Activated T-cell treated with anti-CD3 and anti-CD28 coated beads, Interleukin-2, amount 50 U/mL, for 72 hours (primary cell): ENCODE measurements around the gene ARIH2. TPM values are rescaled to one million over a fixed set of nuclear protein-coding genes. Genes with fewer than 3 reads are reported as not detected.

Experiments
- ATAC-seq, 2 donors: fragments of 150-1000 bp; cut with Tn5 transposase; replicated peaks in 1 of 2; 2 replicates each; pipeline ENCODE4 v1.10.0; 2021; ENCODE audit warnings: moderate library complexity in 2 of 2, mild to moderate bottlenecking in 1 of 2
- DNase-seq, 2 donors: peaks; one replicate each; pipeline ENCODE4 v3.0.0; 2021 to 2022; ENCODE audit warnings: mixed read lengths in 1 of 2
- H3K27ac Mint-ChIP-seq: one replicate; pipeline ENCODE4 v1.8.0; 2022; ENCODE audit warnings: mild to moderate bottlenecking, moderate library complexity, mixed read lengths
- H3K27me3 Mint-ChIP-seq: one replicate; pipeline ENCODE4 v1.8.0; 2022; ENCODE audit warnings: low read depth, mixed read lengths
- H3K36me3 Mint-ChIP-seq, 2 donors: one replicate each; pipeline ENCODE4 v1.8.0; 2022; ENCODE audit warnings: mixed read lengths in 2 of 2, mild to moderate bottlenecking in 1 of 2; ENCODE audit not compliant: insufficient read depth in 2 of 2
- H3K4me1 Mint-ChIP-seq: one replicate; pipeline ENCODE4 v1.8.0; 2022; ENCODE audit warnings: low read depth, mixed read lengths
- H3K4me3 Mint-ChIP-seq, 2 donors: one replicate each; pipeline ENCODE4 v1.8.0; 2022; ENCODE audit warnings: mild to moderate bottlenecking in 2 of 2, mixed read lengths in 2 of 2, moderate library complexity in 2 of 2
- H3K9me3 Mint-ChIP-seq, 2 donors: one replicate each; pipeline ENCODE4 v1.8.0; 2022; ENCODE audit warnings: mixed read lengths in 2 of 2
- total RNA-seq, 2 donors: library from RNA; stranded (reverse); gene quantifications; one replicate each; pipeline ENCODE4 v1.2.3, GENCODE V29; 2022

The ARIH2 gene
- 100 to 1,000 TPM; 174 to 183 TPM for total RNA-seq

GRCh38 chr3:48918388-48919214 lies at the start of gene ARIH2:
TSS of gene ARIH2 (plus strand) at chr3:48918842. CDS start at chr3:48927559, 8,717 bp downstream.
- H3K9me3 Mint-ChIP-seq = no peaks in the 10 kb centered on the region
- H3K27ac Mint-ChIP-seq = peak within 1 kb of the TSS; percentile 98
- H3K4me3 Mint-ChIP-seq = peak within 1 kb of the TSS; percentile 92 to 96
- peak; percentile 94 for DNase-seq
- H3K27me3 Mint-ChIP-seq = no peaks in the 10 kb centered on the region
- ATAC-seq = peak; percentile 85 to 86
- H3K4me1 Mint-ChIP-seq = peaks cover 55% of the 10 kb centered on the region
- peaks cover 10 to 14% of the 10 kb centered on the region in 2 donors for H3K36me3 Mint-ChIP-seq

GRCh38 chr3:48877671-48878070 lies 41.0 kb upstream of the ARIH2 start:
- Mint-ChIP-seq H3K4me1 (no peaks in the 10 kb centered on the region), H3K27ac (no peak overlapping the region), H3K9me3 (no peaks in the 10 kb centered on the region), H3K27me3 (no peaks in the 10 kb centered on the region), H3K4me3 (no peak overlapping the region), H3K36me3 (peaks cover 0 to 5% of the 10 kb centered on the region in 2 donors)
- no peak for DNase-seq
- ATAC-seq = no peak

- DNase-seq = no peak
- peak overlapping the region; percentile 25 for H3K27ac Mint-ChIP-seq
- no peaks in the 10 kb centered on the region for H3K27me3 Mint-ChIP-seq
- H3K9me3 Mint-ChIP-seq = no peaks in the 10 kb centered on the region
- H3K4me3 Mint-ChIP-seq = no peak overlapping the region
- H3K36me3 Mint-ChIP-seq = peaks cover 3 to 5% of the 10 kb centered on the region in 2 donors
- no peaks in the 10 kb centered on the region for H3K4me1 Mint-ChIP-seq
- ATAC-seq = no peak
Measured at GRCh38 chr3:48879307-48879993, 39.2 kb upstream of the ARIH2 start.

- DNase-seq (no peak), ATAC-seq (no peak)
- Mint-ChIP-seq H3K27ac (no peak overlapping the region), H3K4me1 (no peaks in the 10 kb centered on the region), H3K4me3 (no peak overlapping the region), H3K36me3 (peaks cover 3 to 5% of the 10 kb centered on the region in 2 donors), H3K9me3 (no peaks in the 10 kb centered on the region), H3K27me3 (no peaks in the 10 kb centered on the region)
Measured at GRCh38 chr3:48879994-48880377, 38.7 kb upstream of the ARIH2 start.

- Mint-ChIP-seq H3K27me3 (no peaks in the 10 kb centered on the region), H3K4me1 (no peaks in the 10 kb centered on the region), H3K4me3 (no peak overlapping the region), H3K9me3 (no peaks in the 10 kb centered on the region), H3K36me3 (peaks cover 3 to 5% of the 10 kb centered on the region in 2 donors), H3K27ac (no peak overlapping the region)
- ATAC-seq (no peak), DNase-seq (no peak)
Measured at GRCh38 chr3:48881006-48881405, 37.6 kb upstream of the ARIH2 start.

- Mint-ChIP-seq H3K4me3 (no peak overlapping the region), H3K27ac (no peak overlapping the region), H3K36me3 (peaks cover 3 to 5% of the 10 kb centered on the region in 2 donors), H3K4me1 (no peaks in the 10 kb centered on the region), H3K27me3 (no peaks in the 10 kb centered on the region), H3K9me3 (no peaks in the 10 kb centered on the region)
- DNase-seq = no peak
- ATAC-seq = no peak
Measured at GRCh38 chr3:48881652-48882114, 37.0 kb upstream of the ARIH2 start.

- peak overlapping the region; percentile 38 for H3K27ac Mint-ChIP-seq
- H3K27me3 Mint-ChIP-seq = no peaks in the 10 kb centered on the region
- H3K36me3 Mint-ChIP-seq = peaks cover 0 to 3% of the 10 kb centered on the region in 2 donors
- no peaks in the 10 kb centered on the region for H3K9me3 Mint-ChIP-seq
- DNase-seq (no peak), ATAC-seq (no peak)
- H3K4me3 Mint-ChIP-seq = no peak overlapping the region
- H3K4me1 Mint-ChIP-seq = no peaks in the 10 kb centered on the region
Measured at GRCh38 chr3:48885753-48886152, 32.9 kb upstream of the ARIH2 start.

- H3K36me3 Mint-ChIP-seq = peaks cover 0 to 2% of the 10 kb centered on the region in 2 donors
- no peaks in the 10 kb centered on the region for H3K27me3 Mint-ChIP-seq
- DNase-seq (no peak), ATAC-seq (no peak)
- H3K9me3 Mint-ChIP-seq = no peaks in the 10 kb centered on the region
- peaks cover 5% of the 10 kb centered on the region for H3K4me1 Mint-ChIP-seq
- H3K27ac Mint-ChIP-seq = peak overlapping the region; percentile 50
- H3K4me3 Mint-ChIP-seq = no peak overlapping the region
Measured at GRCh38 chr3:48891606-48892005, 27.0 kb upstream of the ARIH2 start.

GRCh38 chr3:48894516-48894915 lies 24.1 kb upstream of the ARIH2 start:
- no peak for ATAC-seq
- H3K4me3 Mint-ChIP-seq = no peak overlapping the region
- no peaks in the 10 kb centered on the region for H3K27me3 Mint-ChIP-seq
- peaks cover 0 to 8% of the 10 kb centered on the region in 2 donors for H3K36me3 Mint-ChIP-seq
- DNase-seq = no peak
- peaks cover 33% of the 10 kb centered on the region for H3K4me1 Mint-ChIP-seq
- no peak overlapping the region for H3K27ac Mint-ChIP-seq
- no peaks in the 10 kb centered on the region for H3K9me3 Mint-ChIP-seq

GRCh38 chr3:48896936-48897335 lies 21.7 kb upstream of the ARIH2 start:
- peak overlapping the region; percentile 92 for H3K27ac Mint-ChIP-seq
- peaks cover 0 to 6% of the 10 kb centered on the region in 2 donors for H3K36me3 Mint-ChIP-seq
- H3K4me1 Mint-ChIP-seq = peaks cover 39% of the 10 kb centered on the region
- H3K27me3 Mint-ChIP-seq = no peaks in the 10 kb centered on the region
- DNase-seq (no peak), ATAC-seq (no peak)
- no peaks in the 10 kb centered on the region for H3K9me3 Mint-ChIP-seq
- H3K4me3 Mint-ChIP-seq = peak overlapping the region in 1 of 2 donors; percentile 61

GRCh38 chr3:48897460-48898376 lies 20.9 kb upstream of the ARIH2 start:
- DNase-seq (peak in 1 of 2 donors; percentile 16), ATAC-seq (peak; percentile 4 to 6)
- peaks cover 35% of the 10 kb centered on the region for H3K4me1 Mint-ChIP-seq
- H3K36me3 Mint-ChIP-seq = peaks cover 0 to 6% of the 10 kb centered on the region in 2 donors
- peak overlapping the region; percentile 84 for H3K27ac Mint-ChIP-seq
- H3K27me3 Mint-ChIP-seq = no peaks in the 10 kb centered on the region
- peak overlapping the region; percentile 94 to 98 for H3K4me3 Mint-ChIP-seq
- no peaks in the 10 kb centered on the region for H3K9me3 Mint-ChIP-seq

- Mint-ChIP-seq H3K4me1 (peaks cover 41% of the 10 kb centered on the region), H3K4me3 (peak within 1 kb of the TSS; percentile 94 to 98)
Measured at GRCh38 chr3:48898383-48899234, 20.0 kb upstream of the ARIH2 start, which contains the start of gene SLC25A20. TSS of gene SLC25A20 (minus strand) at chr3:48898882. CDS start at chr3:48898794, 88 bp downstream.

More at GRCh38 chr3:48898383-48899234, 20.0 kb upstream of the ARIH2 start, which contains the start of gene SLC25A20:
- Mint-ChIP-seq H3K27ac (peak within 1 kb of the TSS; percentile 84), H3K36me3 (peaks cover 0 to 6% of the 10 kb centered on the region in 2 donors), H3K27me3 (no peaks in the 10 kb centered on the region), H3K9me3 (no peaks in the 10 kb centered on the region)
- ATAC-seq (peak; percentile 98), DNase-seq (peak; percentile 95 to 97)
